ENCODE data around the gene SNTG2. TPM values are rescaled to one million over a fixed set of nuclear protein-coding genes. Genes with fewer than 3 reads are reported as not detected.

SNTG2 gene
- total and polyA plus RNA-seq, 4 donors: not detected

GRCh38 chr2:1299043-1299442 lies 348.4 kb downstream of the SNTG2 start:
- TF ChIP-seq ZBTB33 (IDR thresholded peaks at IDR 0.05) (no peak), REST (IDR thresholded peaks at IDR 0.05) (no peak), FOXA2 (IDR thresholded peaks at IDR 0.05) (no peak), GABPA (IDR thresholded peaks at IDR 0.05 in 1 of 2, conservative IDR thresholded peaks at IDR 0.05 in 1 of 2) (no peak), FOXA1 (IDR thresholded peaks at IDR 0.05) (no peak), EGR1 (IDR thresholded peaks at IDR 0.05; ENCODE audit: low read depth in 2 of 2) (no peak), YY1 (IDR thresholded peaks at IDR 0.05) (no peak), SP1 (IDR thresholded peaks at IDR 0.05) (no peak), RAD21 (IDR thresholded peaks at IDR 0.05) (no peak), NR2F2 (IDR thresholded peaks at IDR 0.05) (no peak), CTCF (IDR thresholded peaks at IDR 0.05; ENCODE audit: low read depth, low read length, missing input control) (no peak), JUND (IDR thresholded peaks at IDR 0.05) (no peak), RXRA (IDR thresholded peaks at IDR 0.05) (no peak)
- no peak for DNase-seq (ENCODE audit: low spot score)
- Histone ChIP-seq H3K27ac (ENCODE audit: low read depth in 1 of 2, low read length in 2 of 2) (no peak overlapping the region), H3K36me3 (ENCODE audit: control insufficient read depth in 4 of 4, insufficient read depth in 3 of 4, low read depth in 1 of 4, low read length in 3 of 4) (no peaks in the 10 kb centered on the region), H3K4me1 (ENCODE audit: control insufficient read depth in 4 of 4, insufficient read depth in 4 of 4, low read length in 3 of 4) (no peaks in the 10 kb centered on the region), H3K9ac (ENCODE audit: low read depth in 1 of 2, low read length in 2 of 2) (no peak overlapping the region), H3K4me3 (ENCODE audit: low read depth in 1 of 3, low read length in 3 of 3) (no peak overlapping the region), H3K9me3 (ENCODE audit: control insufficient read depth in 4 of 4, low read length in 3 of 4) (peaks cover 0 to 3% (median 0%) of the 10 kb centered on the region in 4 donors), H3K27me3 (ENCODE audit: control insufficient read depth in 4 of 4, insufficient read depth in 4 of 4, low read length in 3 of 4) (peaks cover 0 to 3% (median under 1%) of the 10 kb centered on the region in 4 donors)
- WGBS: 79% methylated on average over 6 of the region's 6 CpGs

GRCh38 chr2:1300284-1300683 lies 349.6 kb downstream of the SNTG2 start:
- no peak overlapping the region for H3K4me3 ChIP-seq (ENCODE audit: low read depth in 1 of 3, low read length in 3 of 3)
- 81% methylated on average over 9 of the region's 9 CpGs for WGBS
- no peaks in the 10 kb centered on the region for H3K36me3 ChIP-seq (ENCODE audit: control insufficient read depth in 4 of 4, insufficient read depth in 3 of 4, low read depth in 1 of 4, low read length in 3 of 4)
- H3K9ac ChIP-seq (ENCODE audit: low read depth in 1 of 2, low read length in 2 of 2): no peak overlapping the region
- no peak overlapping the region for H3K27ac ChIP-seq (ENCODE audit: low read depth in 1 of 2, low read length in 2 of 2)
- TF ChIP-seq GABPA (IDR thresholded peaks at IDR 0.05 in 1 of 2, conservative IDR thresholded peaks at IDR 0.05 in 1 of 2) (no peak), SP1 (IDR thresholded peaks at IDR 0.05) (no peak), ATF3 (IDR thresholded peaks at IDR 0.05) (no peak)
- no peak for DNase-seq (ENCODE audit: low spot score)
- H3K27me3 ChIP-seq (ENCODE audit: control insufficient read depth in 4 of 4, insufficient read depth in 4 of 4, low read length in 3 of 4): peaks cover 0 to 3% (median 0%) of the 10 kb centered on the region in 4 donors
- no peaks in the 10 kb centered on the region for H3K9me3 ChIP-seq (ENCODE audit: control insufficient read depth in 4 of 4, low read length in 3 of 4)
- H3K4me1 ChIP-seq (ENCODE audit: control insufficient read depth in 4 of 4, insufficient read depth in 4 of 4, low read length in 3 of 4): no peaks in the 10 kb centered on the region
